HG02840 (cell line): ENCODE measurements around the gene TCFL5.

ENCODE experiments used
- ATAC-seq: cut with Tn5 transposase; IDR thresholded peaks from one replicate; pipeline ENCODE4 v1.9.1; 2021; ENCODE audit warnings: mild to moderate bottlenecking, moderate library complexity, moderate number of reproducible peaks; ENCODE audit not compliant: unreplicated experiment, low FRiP score

TCFL5 gene

DNA sequence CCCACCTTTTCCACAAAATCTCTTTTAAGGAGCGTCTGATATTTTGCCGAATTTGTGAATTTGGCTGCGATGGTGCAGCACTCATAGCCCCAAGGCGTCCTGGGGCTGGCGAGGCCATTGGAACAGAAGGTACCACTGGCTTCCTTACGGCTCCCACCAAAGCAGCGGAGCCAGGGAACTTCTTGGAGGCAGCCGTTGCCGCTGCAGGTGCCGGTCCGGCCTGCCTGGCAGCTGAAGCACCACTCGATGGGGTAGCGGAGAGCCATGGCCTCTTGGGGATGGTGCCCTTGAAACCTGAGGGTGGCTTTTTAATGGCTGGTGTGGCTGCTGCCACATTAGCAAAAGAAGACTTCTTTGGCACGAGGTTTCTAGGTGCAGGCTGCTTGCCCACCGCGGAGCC, 34.9 kb upstream of the TCFL5 start:
- no peak for ATAC-seq

DNA sequence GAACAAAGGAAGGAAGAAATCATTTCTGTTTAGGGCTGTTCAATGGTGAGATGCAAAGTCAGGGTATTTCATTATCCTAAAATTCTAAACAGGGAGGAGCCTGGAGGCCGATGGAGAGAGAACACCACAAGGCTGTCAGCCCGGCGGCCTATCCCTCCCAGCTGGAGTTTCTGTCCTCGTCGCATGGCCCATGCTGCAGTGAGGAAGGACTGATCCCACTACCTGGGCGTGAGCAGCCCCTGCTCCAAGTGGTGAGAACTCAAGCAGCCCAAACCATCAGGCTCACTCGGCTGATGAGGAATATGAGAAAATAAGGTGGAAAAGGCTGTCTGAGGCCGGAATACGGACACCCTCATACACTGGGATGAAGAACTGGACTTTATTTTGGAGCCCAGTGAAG, 33.9 kb upstream of the TCFL5 start:
- no peak for ATAC-seq

DNA sequence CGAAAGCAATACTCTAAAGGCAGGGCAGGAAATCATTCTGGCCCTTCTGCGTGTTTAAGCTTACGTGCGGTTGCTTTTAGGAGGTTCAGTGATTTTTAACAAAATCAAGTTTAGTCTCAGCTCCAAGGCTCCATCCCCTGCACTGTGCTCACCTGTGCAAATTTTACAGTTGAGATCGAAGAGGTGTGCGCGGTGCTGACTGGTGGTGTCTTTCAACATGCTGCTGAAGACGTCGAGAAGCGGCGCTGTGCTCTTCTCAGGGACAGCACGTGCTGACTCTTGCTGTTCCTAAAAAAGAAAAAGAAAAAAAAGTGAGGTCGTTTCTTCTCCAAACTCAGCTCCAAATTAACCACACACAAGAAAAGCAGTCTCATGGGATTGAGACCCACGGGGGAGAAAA, 32.6 kb upstream of the TCFL5 start:
- no peak for ATAC-seq

DNA sequence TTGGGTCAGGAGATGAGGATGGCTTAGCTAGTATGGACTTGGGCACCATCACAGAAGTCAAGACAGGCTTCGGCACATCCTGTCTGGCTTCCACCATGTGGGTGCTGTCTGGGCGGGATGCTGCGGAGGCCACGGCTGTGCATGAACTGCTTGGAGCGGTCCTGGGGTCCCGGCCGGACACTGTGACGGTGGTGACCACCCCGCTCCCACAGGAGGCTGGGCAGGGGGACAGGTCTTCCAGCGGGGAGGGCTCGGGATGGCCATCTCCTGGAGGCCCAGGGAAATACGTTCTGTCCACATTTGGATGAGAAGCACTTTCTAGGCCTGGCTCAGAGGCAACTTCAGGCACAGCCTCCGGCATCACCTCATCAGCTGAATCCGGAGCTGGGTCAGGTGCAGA, 32.1 kb upstream of the TCFL5 start:
- no peak for ATAC-seq

GRCh38 chr20:62892348-62893304, 31.0 kb upstream of the TCFL5 start:
- ATAC-seq = no peak

- ATAC-seq = no peak
Observed at GRCh38 chr20:62891111-62891510, 29.5 kb upstream of the TCFL5 start.

- no peak for ATAC-seq
Observed at GRCh38 chr20:62890444-62890843, 28.8 kb upstream of the TCFL5 start.

- ATAC-seq = no peak
Observed at GRCh38 chr20:62889871-62890270, 28.2 kb upstream of the TCFL5 start.

GRCh38 chr20:62889411-62889810, 27.8 kb upstream of the TCFL5 start:
- no peak for ATAC-seq

DNA sequence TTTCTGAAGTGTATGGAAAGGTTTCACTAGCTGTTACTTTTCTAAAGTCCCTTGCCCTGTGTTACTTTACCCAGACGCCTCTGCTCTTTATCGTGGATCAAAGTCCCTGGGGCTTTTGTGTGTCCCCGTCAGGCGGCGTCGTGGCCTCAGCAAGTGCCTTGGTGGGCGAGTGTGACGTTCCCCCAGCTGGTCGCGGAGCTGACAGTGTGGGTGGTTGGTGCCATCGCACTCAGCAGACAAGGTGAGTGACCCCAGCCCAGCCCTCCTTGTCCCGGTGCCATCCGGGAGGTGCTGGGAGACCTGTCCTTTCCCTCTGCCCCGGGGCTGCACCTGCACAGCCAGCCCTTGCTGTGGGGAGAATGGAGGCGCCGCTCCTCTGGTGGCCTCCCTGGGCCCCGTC, 27.3 kb upstream of the TCFL5 start:
- no peak for ATAC-seq

DNA sequence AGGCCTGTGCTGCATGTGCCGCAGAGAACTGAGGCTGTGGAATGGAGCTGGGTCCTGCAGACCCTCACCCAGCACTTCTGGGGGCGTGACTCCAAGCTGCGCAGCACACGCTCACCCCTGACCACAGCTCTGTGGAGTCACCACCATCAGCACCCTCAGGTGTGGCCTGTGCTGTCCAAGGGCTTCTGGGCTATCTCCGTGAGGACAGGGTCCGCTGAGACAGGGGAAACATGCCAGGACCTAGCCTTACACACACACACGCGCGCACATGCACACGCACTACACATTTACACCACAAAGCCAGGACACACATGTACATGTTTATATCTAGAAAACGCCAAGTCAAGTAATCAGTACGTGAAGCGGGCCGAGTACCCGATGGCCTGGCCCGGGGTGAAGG, 26.8 kb upstream of the TCFL5 start:
- no peak for ATAC-seq

GRCh38 chr20:62887860-62888239, 26.2 kb upstream of the TCFL5 start:
- no peak for ATAC-seq

DNA sequence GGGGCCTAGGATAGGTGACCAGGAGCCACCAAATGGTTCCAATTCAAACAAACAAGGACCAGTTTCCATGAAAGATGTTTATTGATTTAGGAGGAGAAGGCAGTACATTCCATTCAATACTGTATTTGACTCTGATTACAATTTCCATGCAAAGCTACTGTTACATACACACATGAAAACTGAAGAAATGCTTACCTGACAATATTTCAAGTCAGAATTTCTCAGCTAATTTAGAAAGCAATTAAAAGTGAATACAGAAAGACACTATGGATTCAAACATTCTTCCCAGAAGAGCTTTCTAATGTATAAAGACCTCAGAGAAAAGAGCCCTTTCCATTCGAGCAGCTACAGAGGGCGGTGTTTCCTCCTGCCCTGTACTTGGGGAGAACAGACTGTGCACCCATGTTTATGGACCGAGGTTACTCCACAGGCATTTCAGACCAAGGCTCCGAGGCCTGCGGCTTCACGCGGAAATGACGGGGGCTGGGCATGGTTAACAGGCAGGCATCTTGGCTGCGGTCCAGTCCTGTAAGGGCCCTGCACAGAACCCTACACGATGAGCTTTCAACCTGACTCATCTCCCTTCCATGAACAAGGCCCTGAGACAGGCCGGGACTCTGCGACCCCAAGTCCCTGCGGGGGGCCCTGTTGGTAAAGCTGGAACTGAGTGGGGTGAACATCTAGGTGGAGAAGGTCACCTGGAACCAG, 25.7 kb upstream of the TCFL5 start:
- ATAC-seq = no peak

- no peak for ATAC-seq
Observed at GRCh38 chr20:62886709-62887058, 25.1 kb upstream of the TCFL5 start.

DNA sequence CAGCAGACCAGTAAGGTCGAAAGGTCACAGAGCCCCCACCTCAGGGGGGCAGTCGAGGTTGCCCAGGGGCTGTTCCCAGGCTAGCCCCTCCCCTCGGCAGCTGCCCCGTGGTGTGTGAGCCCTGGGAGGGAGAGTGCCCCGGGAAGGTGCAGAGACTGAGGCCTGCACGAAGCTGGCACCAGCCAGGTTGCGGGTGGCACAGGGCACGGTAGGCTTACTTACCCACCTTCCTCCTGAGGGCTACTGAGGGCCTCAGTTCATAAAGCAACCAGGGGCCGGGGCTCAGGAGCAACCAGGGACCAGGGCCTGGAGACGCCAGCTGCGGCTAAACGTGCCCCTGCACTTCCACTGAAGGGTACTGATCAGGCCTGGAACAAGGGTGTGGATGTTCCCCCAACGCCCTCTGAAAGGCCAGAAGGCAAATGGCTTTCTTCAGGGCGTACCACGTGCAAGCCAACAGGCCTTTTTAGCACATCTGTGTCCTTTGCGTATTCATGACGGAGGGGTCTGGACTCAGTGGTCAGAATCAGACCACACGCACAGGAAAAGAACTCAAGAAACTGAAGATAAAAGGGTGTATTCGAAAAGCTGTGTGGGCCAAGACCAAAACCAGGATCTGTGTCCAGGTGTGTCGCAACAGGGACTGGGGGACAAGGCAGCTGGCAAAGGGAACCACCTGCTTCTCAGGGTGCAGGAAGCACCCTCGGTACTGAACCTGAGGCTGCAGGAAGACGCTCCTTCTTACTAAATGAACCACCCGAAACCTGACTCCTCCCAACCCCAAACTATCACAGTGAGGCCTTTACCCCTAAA, 24.5 kb upstream of the TCFL5 start:
- ATAC-seq = no peak

- ATAC-seq = no peak
Observed at GRCh38 chr20:62885046-62885895, 23.6 kb upstream of the TCFL5 start.

DNA sequence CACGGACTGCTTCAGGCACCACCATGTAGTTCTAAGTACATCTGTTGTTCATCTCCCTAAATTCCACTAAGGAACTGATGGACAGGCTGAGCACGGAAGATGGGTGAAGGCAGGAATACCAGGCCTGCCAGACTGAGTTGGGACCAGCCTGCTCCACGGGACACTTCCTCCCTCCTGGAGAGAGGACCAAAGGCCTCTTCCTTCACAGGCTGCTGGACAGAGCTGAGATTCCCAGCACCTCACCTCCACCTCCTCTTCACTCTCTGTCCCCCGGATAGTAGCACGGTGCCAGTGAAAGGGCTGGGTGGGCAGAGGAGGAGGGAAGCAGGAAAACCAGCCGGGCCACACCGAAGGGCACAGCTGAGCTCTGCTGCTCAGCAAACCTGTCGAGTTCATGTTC, 22.9 kb upstream of the TCFL5 start:
- no peak for ATAC-seq

DNA sequence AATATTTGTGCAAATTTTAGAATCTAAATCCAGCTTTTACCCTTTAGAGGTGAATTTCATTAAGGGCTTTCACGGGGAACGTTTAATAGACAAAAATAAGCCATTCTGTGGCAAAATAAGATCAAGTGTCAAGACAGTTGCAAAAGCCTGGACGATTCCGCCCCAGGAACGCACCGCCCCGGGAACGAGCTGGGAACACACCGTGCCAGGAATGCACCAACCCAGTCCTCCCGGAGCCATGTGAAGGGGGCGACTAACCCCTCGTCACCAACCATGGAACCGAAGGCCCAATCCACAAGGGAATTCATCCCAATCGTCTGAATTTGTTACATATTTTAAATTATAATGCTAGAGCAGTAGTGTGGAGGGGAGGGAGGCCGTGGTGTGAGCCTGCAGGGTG, 20.8 kb upstream of the TCFL5 start:
- no peak for ATAC-seq

- no peak for ATAC-seq
Observed at GRCh38 chr20:62881662-62882395, 20.2 kb upstream of the TCFL5 start.
